NB4 (cell line): ENCODE data around the gene WDR35.

Experiments used
- DNase-seq: peaks from one replicate; pipeline ENCODE4 v3.0.0; 2010; ENCODE audit warnings: low read depth
- H3K4me3 ChIP-seq: one replicate; pipeline ENCODE4 v1.5.1; 2011; ENCODE audit warnings: mild to moderate bottlenecking, low read depth, low read length, moderate library complexity
- MYC ChIP-seq: IDR thresholded peaks from 2 replicates; pipeline ENCODE4 v1.6.1; 2011; ENCODE audit warnings: low read depth, low read length
- POLR2A ChIP-seq: IDR thresholded peaks from 2 replicates; pipeline ENCODE4 v1.6.1; 2011; ENCODE audit warnings: mild to moderate bottlenecking; ENCODE audit not compliant: insufficient read length; ENCODE audit errors: extremely low read depth
- TF ChIP-seq, protein P1 (sequence below): IDR thresholded peaks from one replicate; pipeline ENCODE4 v1.5.1; 2012; ENCODE audit warnings: low read depth, low read length
- TF ChIP-seq, protein P2 (sequence below): IDR thresholded peaks from 2 replicates; pipeline ENCODE4 v1.6.1; 2011; ENCODE audit warnings: low read depth, low read length

Gene WDR35

DNA sequence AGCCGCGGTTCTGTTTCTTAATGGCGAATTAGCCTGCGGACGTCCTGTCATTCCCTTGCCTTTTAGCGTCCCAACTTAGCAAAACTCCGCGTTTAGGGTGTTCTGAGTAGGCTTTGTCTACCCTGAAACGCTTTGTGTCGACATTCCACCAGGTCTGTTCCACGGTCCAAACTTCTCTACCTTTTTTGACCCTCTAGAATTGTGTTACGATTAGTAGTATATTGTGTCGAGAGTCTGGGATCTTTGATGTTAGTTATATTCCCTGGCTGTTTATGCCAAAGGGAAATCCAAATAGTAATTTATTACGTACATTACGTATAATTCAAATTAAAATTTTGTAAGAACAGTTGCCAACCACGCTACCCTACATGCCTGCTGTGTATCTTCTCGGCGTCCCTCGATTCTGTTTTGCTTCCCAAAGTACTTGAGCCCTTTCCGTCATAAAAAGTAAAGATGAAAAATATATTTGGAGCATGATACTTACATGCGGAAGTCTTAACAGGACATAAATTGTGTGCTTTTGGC is 87.6 kb downstream of the WDR35 start:
- TF ChIP-seq, protein P1, sequence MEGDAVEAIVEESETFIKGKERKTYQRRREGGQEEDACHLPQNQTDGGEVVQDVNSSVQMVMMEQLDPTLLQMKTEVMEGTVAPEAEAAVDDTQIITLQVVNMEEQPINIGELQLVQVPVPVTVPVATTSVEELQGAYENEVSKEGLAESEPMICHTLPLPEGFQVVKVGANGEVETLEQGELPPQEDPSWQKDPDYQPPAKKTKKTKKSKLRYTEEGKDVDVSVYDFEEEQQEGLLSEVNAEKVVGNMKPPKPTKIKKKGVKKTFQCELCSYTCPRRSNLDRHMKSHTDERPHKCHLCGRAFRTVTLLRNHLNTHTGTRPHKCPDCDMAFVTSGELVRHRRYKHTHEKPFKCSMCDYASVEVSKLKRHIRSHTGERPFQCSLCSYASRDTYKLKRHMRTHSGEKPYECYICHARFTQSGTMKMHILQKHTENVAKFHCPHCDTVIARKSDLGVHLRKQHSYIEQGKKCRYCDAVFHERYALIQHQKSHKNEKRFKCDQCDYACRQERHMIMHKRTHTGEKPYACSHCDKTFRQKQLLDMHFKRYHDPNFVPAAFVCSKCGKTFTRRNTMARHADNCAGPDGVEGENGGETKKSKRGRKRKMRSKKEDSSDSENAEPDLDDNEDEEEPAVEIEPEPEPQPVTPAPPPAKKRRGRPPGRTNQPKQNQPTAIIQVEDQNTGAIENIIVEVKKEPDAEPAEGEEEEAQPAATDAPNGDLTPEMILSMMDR: no peak
- TF ChIP-seq MYC: no peak; the same call in 1 of the 2 replicates
- TF ChIP-seq, protein P2, sequence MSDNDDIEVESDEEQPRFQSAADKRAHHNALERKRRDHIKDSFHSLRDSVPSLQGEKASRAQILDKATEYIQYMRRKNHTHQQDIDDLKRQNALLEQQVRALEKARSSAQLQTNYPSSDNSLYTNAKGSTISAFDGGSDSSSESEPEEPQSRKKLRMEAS: no peak
- no peak for TF ChIP-seq POLR2A
- peak overlapping the region; percentile 79 for H3K4me3 ChIP-seq
- DNase-seq: peak; percentile 50

DNA sequence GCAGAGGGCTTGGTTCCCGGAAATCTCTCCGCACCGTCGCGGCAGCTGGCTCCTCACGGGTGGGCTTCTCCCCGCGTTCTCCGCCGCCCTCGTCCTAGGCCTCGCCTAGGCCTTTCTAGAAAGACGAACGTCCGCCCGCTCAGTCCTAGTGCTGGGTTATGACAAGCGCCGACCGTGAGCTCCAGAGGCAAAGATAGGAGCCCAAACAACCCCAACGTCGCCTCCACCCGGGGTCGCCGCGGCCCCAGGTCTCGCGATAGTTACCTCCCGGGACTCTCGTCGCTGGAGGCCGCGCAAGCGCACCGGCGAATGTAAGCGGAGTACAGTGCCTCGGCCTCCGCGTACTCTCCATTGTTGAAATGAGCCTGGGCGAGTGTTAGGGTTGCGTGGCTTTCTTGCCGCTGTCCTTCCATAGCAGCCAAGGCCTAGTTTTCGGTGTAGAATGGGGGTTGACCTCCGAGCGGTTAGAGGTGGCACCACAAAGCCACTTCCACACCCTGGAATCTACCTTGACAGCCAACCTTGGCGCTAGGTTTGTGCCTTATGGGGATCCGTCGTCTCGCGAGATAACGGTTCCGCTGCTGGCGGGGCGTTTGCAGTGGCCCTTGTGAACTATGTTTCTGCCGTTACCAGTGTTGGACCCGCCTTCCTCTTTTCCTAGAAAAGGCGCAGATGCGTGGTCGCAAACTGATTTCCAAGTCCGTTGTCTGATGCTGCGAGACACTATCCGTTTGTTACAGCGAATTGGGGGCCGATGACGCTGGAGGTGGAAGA is 88.3 kb downstream of the WDR35 start, which contains the start of gene TTC32:
TTC32 (minus strand) TSS at position 542 of the 774 bp plus-strand sequence; CDS start at position 413, 129 bp downstream.
- TF ChIP-seq, protein P1: no peak
- TF ChIP-seq POLR2A: peak; percentile 70
- TF ChIP-seq, protein P2: peak; percentile 32; the same call in 1 of the 2 replicates
- peak; percentile 98 for DNase-seq
- peak within 1 kb of the TSS; percentile 79 for H3K4me3 ChIP-seq

DNA sequence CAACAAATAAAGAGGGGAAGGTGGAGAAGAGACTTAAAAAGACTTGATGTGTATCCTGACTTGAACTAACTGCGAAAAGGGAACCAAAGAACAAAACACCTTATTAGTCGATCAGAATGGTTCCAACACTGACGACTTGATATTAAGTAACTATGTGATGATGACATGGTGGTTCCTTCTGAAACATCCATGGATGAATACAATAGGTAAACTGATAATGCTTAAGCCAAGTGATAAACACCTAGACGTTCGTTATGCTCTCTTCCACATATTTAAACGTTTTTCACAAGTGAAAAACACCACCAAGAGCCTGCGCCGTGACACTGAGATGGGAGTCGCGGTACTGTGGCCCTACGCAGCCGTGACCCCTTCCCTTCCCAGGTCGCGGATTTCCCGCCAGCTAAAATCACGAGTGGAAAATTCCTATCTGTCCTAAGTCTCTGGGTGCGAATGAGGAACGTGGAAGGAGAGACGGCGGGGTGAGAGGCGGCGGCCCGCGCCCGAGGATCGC is 88.9 kb downstream of the WDR35 start:
- H3K4me3 ChIP-seq: peak overlapping the region; percentile 79
- peak; percentile 46 for DNase-seq
- no peak for TF ChIP-seq MYC
- TF ChIP-seq, protein P2: no peak
- TF ChIP-seq POLR2A: no peak
- TF ChIP-seq, protein P1: no peak

DNA sequence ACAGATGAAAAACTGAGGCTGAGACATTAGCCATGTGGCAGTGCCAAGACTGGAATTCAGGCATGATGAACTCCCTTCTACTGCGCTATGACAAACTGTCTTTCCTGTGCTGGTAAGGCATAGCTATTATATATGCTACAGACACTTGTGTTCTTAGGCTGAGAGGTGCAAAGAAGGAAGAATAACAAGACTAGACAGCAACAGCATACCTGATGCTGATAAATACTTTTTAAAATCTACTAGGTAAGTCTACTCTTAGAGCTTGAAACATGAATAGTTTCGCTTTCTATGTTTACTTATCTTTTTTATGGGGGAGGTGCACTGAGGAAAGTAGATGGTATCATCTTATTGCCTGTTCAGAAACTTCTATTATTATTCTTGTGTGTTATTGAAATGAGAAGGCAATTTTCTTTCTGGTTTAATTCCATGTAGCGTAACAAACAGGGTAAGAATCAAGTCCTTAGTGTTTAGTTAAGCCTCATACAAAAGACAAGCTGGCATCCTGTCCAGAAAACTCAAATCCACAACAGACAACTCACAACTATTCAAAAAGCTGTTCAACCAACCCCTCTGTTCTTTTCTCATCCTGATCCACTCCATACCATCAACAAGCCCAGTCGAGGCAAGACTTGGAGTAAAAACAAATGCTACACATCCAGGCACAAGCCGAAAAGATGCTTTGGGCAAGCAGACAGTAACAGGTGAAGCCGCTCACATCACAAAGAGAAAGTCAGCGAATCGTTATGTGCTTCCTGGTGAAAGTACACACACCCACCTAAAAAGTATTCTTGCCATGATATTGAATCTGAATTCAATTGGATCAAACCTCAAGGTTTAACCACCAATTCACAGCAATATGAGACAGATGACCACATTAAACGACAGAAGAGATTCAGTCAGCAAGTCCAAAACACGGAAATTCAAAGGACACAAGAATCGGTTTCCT is 89.6 kb downstream of the WDR35 start:
- DNase-seq: no peak
- peak overlapping the region; percentile 79 for H3K4me3 ChIP-seq
- no peak for TF ChIP-seq MYC
- no peak for TF ChIP-seq POLR2A
- TF ChIP-seq, protein P2: no peak
- TF ChIP-seq, protein P1: no peak

DNA sequence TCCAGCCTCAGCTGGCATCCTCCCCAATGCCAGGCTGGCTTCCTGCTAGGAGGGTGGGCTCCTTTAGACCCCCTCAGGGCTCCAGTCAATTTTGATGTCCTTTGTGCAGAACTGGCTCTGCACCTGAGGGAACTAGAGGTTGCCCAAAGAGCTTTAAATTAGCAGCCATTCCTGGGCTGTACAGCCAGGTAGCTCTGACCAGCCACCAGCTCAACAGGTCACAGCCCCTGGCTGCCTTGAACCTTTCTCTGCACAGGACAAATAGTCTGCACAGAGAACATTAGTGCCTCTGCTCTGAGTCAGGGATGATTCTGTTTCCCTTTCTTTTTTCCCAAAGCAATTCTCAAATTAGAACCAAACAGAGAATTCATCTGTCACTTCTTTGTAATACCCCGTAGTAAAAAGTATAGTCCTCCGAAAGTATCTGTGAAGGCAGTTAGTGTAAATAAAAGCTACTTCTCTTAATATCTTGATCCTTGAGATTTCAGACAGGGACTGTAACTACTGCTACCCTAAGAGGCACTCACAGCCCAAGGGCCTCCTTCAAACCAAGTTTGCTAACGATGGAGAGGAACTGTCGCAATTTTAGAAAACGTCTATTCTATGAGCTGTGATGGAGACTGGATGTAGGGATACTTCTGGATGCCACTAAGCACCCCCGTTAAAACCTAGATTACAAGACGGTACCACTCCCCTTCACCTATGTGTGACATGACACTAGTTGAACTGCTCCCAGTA is 91.1 kb downstream of the WDR35 start:
- TF ChIP-seq, protein P1: no peak
- H3K4me3 ChIP-seq: peak overlapping the region; percentile 5
- DNase-seq: peak; percentile 34
